GM13976 (cell line): ENCODE results near the gene DPP7.

Experiments
- DNase-seq: peaks from one replicate; pipeline ENCODE4 v3.0.0; 2012; ENCODE audit warnings: low spot score
- in situ Hi-C: fragments of 300-500 bp; cut with MboI; formaldehyde crosslinking; loops from one replicate; pipeline ENCODE4 v1.12.0; 2022; ENCODE audit warnings: low sequenced_read_pairs, mixed read lengths, inconsistent platforms; ENCODE audit not compliant: unreplicated experiment
- TF ChIP-seq, protein P1 (sequence below): IDR thresholded peaks from 2 replicates; pipeline ENCODE4 v1.5.1; 2012; ENCODE audit warnings: borderline replicate concordance, mild to moderate bottlenecking; ENCODE audit not compliant: insufficient read depth; ENCODE audit errors: extremely low read depth, missing control alignments, control extremely low read depth

Gene DPP7

DNA sequence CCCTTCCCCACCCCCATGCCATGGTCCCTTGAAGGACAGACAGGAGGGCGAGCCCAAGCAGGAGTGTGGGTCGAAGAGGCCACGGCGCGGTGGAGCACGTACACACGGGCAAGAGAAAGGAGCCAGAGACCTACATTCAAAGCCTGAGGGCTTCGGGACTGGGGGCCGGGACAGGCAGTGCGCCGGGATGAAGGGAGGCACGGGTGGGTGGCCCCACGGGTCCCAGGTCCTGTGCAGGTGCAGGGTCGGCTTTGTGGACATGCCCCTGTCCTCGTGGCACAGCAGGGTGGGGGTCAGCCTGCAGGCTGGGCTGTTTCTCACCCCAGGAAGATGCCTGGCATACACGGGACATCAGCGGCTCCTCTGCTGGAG lies 45.5 kb upstream of the DPP7 start:
- TF ChIP-seq, protein P1, sequence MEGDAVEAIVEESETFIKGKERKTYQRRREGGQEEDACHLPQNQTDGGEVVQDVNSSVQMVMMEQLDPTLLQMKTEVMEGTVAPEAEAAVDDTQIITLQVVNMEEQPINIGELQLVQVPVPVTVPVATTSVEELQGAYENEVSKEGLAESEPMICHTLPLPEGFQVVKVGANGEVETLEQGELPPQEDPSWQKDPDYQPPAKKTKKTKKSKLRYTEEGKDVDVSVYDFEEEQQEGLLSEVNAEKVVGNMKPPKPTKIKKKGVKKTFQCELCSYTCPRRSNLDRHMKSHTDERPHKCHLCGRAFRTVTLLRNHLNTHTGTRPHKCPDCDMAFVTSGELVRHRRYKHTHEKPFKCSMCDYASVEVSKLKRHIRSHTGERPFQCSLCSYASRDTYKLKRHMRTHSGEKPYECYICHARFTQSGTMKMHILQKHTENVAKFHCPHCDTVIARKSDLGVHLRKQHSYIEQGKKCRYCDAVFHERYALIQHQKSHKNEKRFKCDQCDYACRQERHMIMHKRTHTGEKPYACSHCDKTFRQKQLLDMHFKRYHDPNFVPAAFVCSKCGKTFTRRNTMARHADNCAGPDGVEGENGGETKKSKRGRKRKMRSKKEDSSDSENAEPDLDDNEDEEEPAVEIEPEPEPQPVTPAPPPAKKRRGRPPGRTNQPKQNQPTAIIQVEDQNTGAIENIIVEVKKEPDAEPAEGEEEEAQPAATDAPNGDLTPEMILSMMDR = no peak
- in situ Hi-C loops = no loop called here
- no peak for DNase-seq

DNA sequence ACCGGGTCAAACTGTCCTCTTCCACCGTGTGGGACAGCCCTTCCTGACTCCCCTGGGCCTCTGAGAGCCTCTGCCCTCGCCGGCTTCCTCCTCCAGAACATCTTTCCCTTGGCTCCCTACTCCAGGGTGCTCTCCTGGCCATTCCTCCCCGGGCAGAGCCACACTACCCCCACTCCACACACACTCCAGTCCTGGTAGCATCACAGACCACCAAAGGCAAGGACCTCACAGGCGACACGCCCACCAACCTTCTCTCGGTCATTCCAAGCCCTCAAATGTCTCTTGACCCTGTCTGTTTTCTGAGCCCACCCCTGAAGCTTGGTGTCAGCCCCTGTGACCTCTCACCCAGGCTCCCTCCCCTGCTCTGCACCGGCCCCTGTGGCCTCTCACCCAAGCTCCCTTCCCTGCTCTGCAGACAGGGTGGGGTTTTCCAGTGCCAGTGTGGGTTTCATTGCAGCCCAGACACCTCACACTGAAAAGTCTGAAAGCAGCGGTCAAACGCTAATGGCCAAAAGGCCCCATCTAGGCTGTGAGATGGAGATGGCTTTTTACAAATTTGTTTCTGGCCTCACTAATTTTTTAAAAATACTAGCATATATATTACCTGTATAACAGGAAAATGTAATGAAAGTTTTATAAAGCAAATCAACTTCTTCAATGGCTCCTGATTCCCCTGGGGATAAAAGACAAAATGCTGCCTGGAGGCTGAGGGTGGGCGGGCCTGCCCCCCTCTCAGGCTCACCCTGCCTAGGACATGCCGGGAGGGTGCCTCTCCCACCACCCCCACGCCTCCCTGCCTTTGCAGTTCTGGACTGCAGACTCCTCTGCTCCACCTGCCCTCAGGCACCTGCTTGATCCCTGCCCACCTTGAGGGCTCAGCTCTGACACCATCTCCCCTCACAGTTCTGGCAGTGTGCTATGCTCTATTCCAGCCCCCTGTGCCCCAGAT lies 44.8 kb upstream of the DPP7 start:
- TF ChIP-seq, protein P1 = no peak
- no peak for DNase-seq
- in situ Hi-C loops = no loop called here

DNA sequence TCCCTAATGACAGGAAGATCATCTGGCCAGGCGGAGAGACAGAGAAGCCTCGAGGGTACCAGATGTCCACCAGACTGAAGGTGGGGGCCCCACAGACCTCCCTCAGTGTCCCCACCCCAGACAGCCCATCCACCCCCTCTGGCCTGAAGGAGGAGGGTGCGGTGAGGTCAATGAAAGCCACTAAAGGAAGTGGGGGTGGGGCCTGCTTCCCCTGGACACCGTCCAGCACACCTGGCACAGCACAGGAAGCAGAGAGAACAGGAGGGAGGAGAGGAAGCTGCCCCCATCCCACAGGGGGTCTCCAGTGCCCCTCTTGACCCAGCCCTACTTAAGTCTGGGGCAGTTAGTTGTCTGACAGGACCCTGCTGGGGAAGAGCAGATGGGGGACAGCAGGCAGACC lies 44.1 kb upstream of the DPP7 start:
- in situ Hi-C loops = no loop called here

DNA sequence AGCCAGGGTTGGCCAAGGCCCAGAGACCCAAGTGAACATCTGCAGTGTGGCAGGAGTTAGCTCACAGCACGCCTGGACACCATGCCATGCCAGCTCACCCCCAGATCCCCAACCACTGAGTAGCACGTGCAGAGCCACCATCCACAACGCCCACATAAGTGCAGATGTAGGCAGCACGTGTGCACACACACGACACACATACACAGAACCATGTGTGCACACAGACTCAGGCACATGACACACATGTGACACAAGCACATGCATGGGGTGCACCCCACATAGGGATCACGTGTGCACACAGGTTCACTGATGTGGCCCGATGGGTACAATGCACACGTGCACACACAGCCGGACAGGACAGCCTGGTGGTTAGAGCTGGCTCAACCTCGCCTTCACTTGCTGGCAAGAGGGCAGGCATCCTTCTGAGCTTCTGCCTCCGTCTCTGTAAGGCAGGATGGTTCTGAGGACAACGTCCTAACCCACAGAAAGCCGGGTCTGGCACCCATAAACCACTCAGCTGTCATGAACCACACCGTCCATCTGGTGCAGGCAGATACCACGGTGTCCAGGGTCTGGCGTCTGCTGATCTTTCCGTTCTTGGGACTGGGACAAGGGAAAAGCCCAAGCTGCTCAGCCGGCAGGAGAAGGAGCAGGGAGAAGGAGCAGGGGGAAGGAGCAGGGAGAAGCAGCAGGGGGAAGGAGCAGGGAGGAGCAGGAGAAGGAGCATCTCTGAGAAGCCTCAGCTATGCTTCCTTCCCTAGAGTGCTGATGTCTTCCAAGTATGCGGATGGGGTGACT lies 43.3 kb upstream of the DPP7 start:
- no peak for DNase-seq
- in situ Hi-C loops = no loop called here
- TF ChIP-seq, protein P1 = no peak

More for the DNA sequence above, 44.1 kb upstream of the DPP7 start:
- DNase-seq = no peak
- TF ChIP-seq, protein P1 = no peak

DNA sequence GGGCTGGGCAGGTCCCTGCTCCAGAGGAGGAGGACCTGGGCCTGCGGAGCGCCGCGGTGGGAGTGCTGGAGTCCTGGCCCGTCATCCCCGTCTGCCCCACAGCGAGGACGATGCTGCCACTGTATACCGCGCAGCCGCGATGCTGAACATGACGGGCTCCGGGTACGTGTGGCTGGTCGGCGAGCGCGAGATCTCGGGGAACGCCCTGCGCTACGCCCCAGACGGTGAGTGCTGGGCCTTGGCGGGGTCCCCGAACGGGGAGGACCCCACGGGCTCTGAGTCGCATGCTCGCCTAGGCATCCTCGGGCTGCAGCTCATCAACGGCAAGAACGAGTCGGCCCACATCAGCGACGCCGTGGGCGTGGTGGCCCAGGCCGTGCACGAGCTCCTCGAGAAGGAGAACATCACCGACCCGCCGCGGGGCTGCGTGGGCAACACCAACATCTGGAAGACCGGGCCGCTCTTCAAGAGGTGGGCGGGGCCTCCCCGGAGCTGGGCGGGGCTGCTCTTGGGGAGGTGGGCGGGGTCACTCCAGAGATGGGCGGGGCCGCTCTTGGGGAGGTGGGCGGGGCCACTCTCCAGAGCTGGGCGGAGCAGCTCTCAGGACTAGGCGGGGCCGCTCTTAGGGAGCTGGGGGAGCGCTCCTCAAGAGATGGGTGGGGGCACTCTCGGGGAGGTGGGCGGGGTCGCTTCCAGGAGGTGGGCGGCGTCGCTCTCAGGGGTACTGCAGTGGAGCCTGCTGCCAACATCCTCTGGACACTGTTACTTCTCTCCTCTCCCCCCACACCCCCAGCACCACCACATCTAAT lies 42.2 kb upstream of the DPP7 start:
- TF ChIP-seq, protein P1 = no peak
- peak; percentile 89 for DNase-seq
- in situ Hi-C loops = no loop called here

DNA sequence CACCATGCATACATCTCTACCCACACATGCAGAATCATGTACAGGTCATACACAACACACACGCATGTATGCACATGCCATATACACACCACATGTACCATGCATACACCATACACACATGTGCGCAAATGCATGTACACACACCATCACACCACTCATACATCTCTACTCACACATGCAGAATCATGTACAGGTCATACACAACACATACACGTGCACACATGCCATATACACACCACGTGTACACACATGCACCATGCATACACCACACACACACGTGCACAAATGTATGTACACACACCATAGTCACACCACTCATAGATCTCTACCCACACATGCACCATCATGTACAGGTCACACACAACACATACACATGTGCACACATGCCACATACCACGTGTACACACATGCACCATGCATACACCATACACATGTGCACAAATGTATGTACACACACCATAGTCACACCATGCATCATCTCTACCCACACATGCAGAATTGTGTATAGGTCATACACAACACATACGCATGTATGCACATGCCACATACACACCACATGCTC lies 38.4 kb upstream of the DPP7 start:
- in situ Hi-C loops = no loop called here
- no peak for DNase-seq
- TF ChIP-seq, protein P1 = no peak
